Measurements from ENCODE around the gene AK8.

The AK8 gene

GRCh38 chr9:132826621-132827365 is 51.3 kb downstream of the AK8 start:
- H3K4me3 ChIP-seq (ENCODE audit: low read length): no peak overlapping the region
- no peak for TF ChIP-seq CTCF (conservative IDR thresholded peaks at IDR 0.05; ENCODE audit: low read depth, low read length)
- DNase-seq (ENCODE audit: low read depth): no peak

- no peak for TF ChIP-seq CTCF (conservative IDR thresholded peaks at IDR 0.05; ENCODE audit: low read depth, low read length)
- no peak for DNase-seq (ENCODE audit: low read depth)
- H3K4me3 ChIP-seq (ENCODE audit: low read length): no peak overlapping the region
These were observed 52.0 kb downstream of the AK8 start for GRCh38 chr9:132826131-132826530.

GRCh38 chr9:132825430-132825829 is 52.7 kb downstream of the AK8 start:
- H3K4me3 ChIP-seq (ENCODE audit: low read length): no peak overlapping the region
- no peak for TF ChIP-seq CTCF (conservative IDR thresholded peaks at IDR 0.05; ENCODE audit: low read depth, low read length)
- DNase-seq (ENCODE audit: low read depth): no peak

- no peak overlapping the region for H3K4me3 ChIP-seq (ENCODE audit: low read length)
- no peak for TF ChIP-seq CTCF (conservative IDR thresholded peaks at IDR 0.05; ENCODE audit: low read depth, low read length)
- no peak for DNase-seq (ENCODE audit: low read depth)
These were observed 53.1 kb downstream of the AK8 start for GRCh38 chr9:132824951-132825350.

GRCh38 chr9:132824151-132824550 is 53.9 kb downstream of the AK8 start:
- DNase-seq (ENCODE audit: low read depth): no peak
- no peak for TF ChIP-seq CTCF (conservative IDR thresholded peaks at IDR 0.05; ENCODE audit: low read depth, low read length)
- no peak overlapping the region for H3K4me3 ChIP-seq (ENCODE audit: low read length)

- no peak for DNase-seq (ENCODE audit: low read depth)
- TF ChIP-seq CTCF (conservative IDR thresholded peaks at IDR 0.05; ENCODE audit: low read depth, low read length): no peak
- no peak overlapping the region for H3K4me3 ChIP-seq (ENCODE audit: low read length)
These were observed 54.5 kb downstream of the AK8 start for GRCh38 chr9:132823370-132824145.

Data from retinal pigment epithelial cell (primary cell).